HG03196 (cell line): ENCODE measurements around the gene METTL22.

Experiments used
- ATAC-seq: cut with Tn5 transposase; IDR thresholded peaks from one replicate; pipeline ENCODE4 v1.9.1; 2021; ENCODE audit not compliant: unreplicated experiment

The METTL22 gene

GRCh38 chr16:8621572-8622314 is at the start of gene METTL22:
Gene METTL22 (plus strand): TSS chr16:8621698. CDS start chr16:8625666, 3,968 bp downstream.
- peak; percentile 90 for ATAC-seq

GRCh38 chr16:8572063-8572918 is 49.2 kb upstream of the METTL22 start:
- ATAC-seq, result no peak

- no peak for ATAC-seq
Observed at GRCh38 chr16:8572919-8573724, 48.4 kb upstream of the METTL22 start.

- no peak for ATAC-seq
Observed at GRCh38 chr16:8575399-8575798, 46.1 kb upstream of the METTL22 start.

GRCh38 chr16:8576141-8577004 is 45.1 kb upstream of the METTL22 start:
- no peak for ATAC-seq

- ATAC-seq, result no peak
Observed at GRCh38 chr16:8577678-8578304, 43.7 kb upstream of the METTL22 start.

GRCh38 chr16:8579559-8579958 is 41.9 kb upstream of the METTL22 start:
- no peak for ATAC-seq

- ATAC-seq, result no peak
Observed at GRCh38 chr16:8581831-8582580, 39.5 kb upstream of the METTL22 start.

- ATAC-seq, result no peak
Observed at GRCh38 chr16:8583199-8583598, 38.3 kb upstream of the METTL22 start.

- ATAC-seq, result no peak
Observed at GRCh38 chr16:8583732-8584131, 37.8 kb upstream of the METTL22 start.

- ATAC-seq, result no peak
Observed at GRCh38 chr16:8585041-8585440, 36.5 kb upstream of the METTL22 start.

- no peak for ATAC-seq
Observed at GRCh38 chr16:8585857-8586256, 35.6 kb upstream of the METTL22 start.

GRCh38 chr16:8587065-8587464 is 34.4 kb upstream of the METTL22 start:
- ATAC-seq, result no peak

- ATAC-seq, result no peak
Observed at GRCh38 chr16:8588682-8589056, 32.8 kb upstream of the METTL22 start.

- ATAC-seq, result no peak
Observed at GRCh38 chr16:8589057-8589899, 32.2 kb upstream of the METTL22 start.

GRCh38 chr16:8589900-8590688 is 31.4 kb upstream of the METTL22 start, which contains the start of gene TMEM114:
Gene TMEM114 (minus strand): TSS chr16:8590511. CDS start chr16:8589838, 673 bp downstream.
- no peak for ATAC-seq

GRCh38 chr16:8590811-8591210 is 30.7 kb upstream of the METTL22 start:
- no peak for ATAC-seq
